ENCODE results near the gene AGAP2. TPM values are rescaled to one million over a fixed set of nuclear protein-coding genes. Genes with fewer than 3 reads are reported as not detected.

Gene AGAP2
- 0.33 and 0.39 TPM in 2 replicates for total RNA-seq

GRCh38 chr12:57738661-57739237 is at the start of gene AGAP2:
TSS of gene AGAP2 (minus strand) at chr12:57738742. CDS start at chr12:57738246, 496 bp downstream.

GRCh38 chr12:57782608-57783465 is 44.3 kb upstream of the AGAP2 start, which contains the start of gene TSFM:
TSS of gene TSFM (plus strand) at chr12:57782787. CDS start at chr12:57782802, 15 bp downstream.

GRCh38 chr12:57772429-57773322 is 34.1 kb upstream of the AGAP2 start, which contains the start of gene EEF1AKMT3:
TSS of gene EEF1AKMT3 (plus strand) at chr12:57772614. CDS start at chr12:57772725, 111 bp downstream.

GRCh38 chr12:57771873-57772428 is 33.4 kb upstream of the AGAP2 start, which contains the start of gene METTL1:
TSS of gene METTL1 (minus strand) at chr12:57772105. CDS start at chr12:57772083, 22 bp downstream.

GRCh38 chr12:57766464-57767304 is 28.1 kb upstream of the AGAP2 start, which contains the start of gene CYP27B1:
TSS of gene CYP27B1 (minus strand) at chr12:57767078. CDS start at chr12:57767041, 37 bp downstream.

GRCh38 chr12:57754411-57755193 is 16.1 kb upstream of the AGAP2 start, which contains the start of gene MARCHF9:
TSS of gene MARCHF9 (plus strand) at chr12:57755103. CDS start at chr12:57755529, 426 bp downstream.

GRCh38 chr12:57751788-57752667 is 13.5 kb upstream of the AGAP2 start, which contains the start of gene CDK4:
TSS of gene CDK4 (minus strand) at chr12:57752310. CDS start at chr12:57751717, 593 bp downstream.

GRCh38 chr12:57744777-57745484 is 6.4 kb upstream of the AGAP2 start, which contains the start of gene TSPAN31:
TSS of gene TSPAN31 (plus strand) at chr12:57745039. CDS start at chr12:57745155, 116 bp downstream.

GRCh38 chr12:57693659-57694458 is 44.7 kb downstream of the AGAP2 start, which contains the start of gene OS9:
TSS of gene OS9 (plus strand) at chr12:57694132. CDS start at chr12:57694162, 30 bp downstream.

Other genes with a start within 250 kb of the AGAP2 start
- gene DDIT3, start 218.2 kb downstream of the AGAP2 start, total RNA-seq, result 9.5 and 20.0 TPM in 2 replicates
- 9.1 and 9.4 TPM in 2 replicates for gene MBD6, start 215.9 kb downstream of the AGAP2 start, total RNA-seq
- gene DCTN2, start 191.6 kb downstream of the AGAP2 start, total RNA-seq, result 127 and 153 TPM in 2 replicates
- under 0.01 and 0.11 TPM in 2 replicates for gene KIF5A, start 188.7 kb downstream of the AGAP2 start, total RNA-seq
- 24.7 and 93.9 TPM in 2 replicates for gene PIP4K2C, start 147.6 kb downstream of the AGAP2 start, total RNA-seq
- gene DTX3, start 133.9 kb downstream of the AGAP2 start, total RNA-seq, result 16.1 and 20.0 TPM in 2 replicates
- 6.0 and 22.4 TPM in 2 replicates for gene ARHGEF25, start 127.3 kb downstream of the AGAP2 start, total RNA-seq
- 0.22 and 0.39 TPM in 2 replicates for gene B4GALNT1, start 105.5 kb downstream of the AGAP2 start, total RNA-seq
- 214 and 236 TPM in 2 replicates for gene OS9, start 44.6 kb downstream of the AGAP2 start, total RNA-seq
- 51.8 and 80.0 TPM in 2 replicates for gene TSPAN31, start 6.3 kb upstream of the AGAP2 start, total RNA-seq
- gene CDK4, start 13.6 kb upstream of the AGAP2 start, total RNA-seq, result 150 and 200 TPM in 2 replicates
- 1.8 and 2.0 TPM in 2 replicates for gene MARCHF9, start 16.4 kb upstream of the AGAP2 start, total RNA-seq
- gene CYP27B1, start 28.3 kb upstream of the AGAP2 start, total RNA-seq, result 2.9 and 3.9 TPM in 2 replicates
- gene METTL1, start 33.4 kb upstream of the AGAP2 start, total RNA-seq, result 4.7 and 6.6 TPM in 2 replicates
- 6.3 and 6.6 TPM in 2 replicates for gene EEF1AKMT3, start 33.9 kb upstream of the AGAP2 start, total RNA-seq
- 10.6 and 12.3 TPM in 2 replicates for gene TSFM, start 44.0 kb upstream of the AGAP2 start, total RNA-seq
- gene AVIL, start 80.0 kb upstream of the AGAP2 start, total RNA-seq, result 1.1 and 2.7 TPM in 2 replicates
- 51.9 and 76.6 TPM in 2 replicates for gene CTDSP2, start 108.0 kb upstream of the AGAP2 start, total RNA-seq
- 3.9 and 9.1 TPM in 2 replicates for gene ATP23, start 202.8 kb upstream of the AGAP2 start, total RNA-seq

All from placental epithelial cell (primary cell).